K562 (cell line): ENCODE results near the gene RAB3C. TPM values are rescaled to one million over a fixed set of nuclear protein-coding genes. Genes with fewer than 3 reads are reported as not detected.

ENCODE experiments used
- ATAC-seq: fragments of 200-7000 bp; cut with Tn5 transposase; 3 replicates; pipeline ENCODE4 v1.9.1; 2020; ENCODE audit warnings: moderate library complexity
- BruUV-seq: library from RNA; stranded (reverse); fragments of 400-500 nt; replicated peaks from 2 replicates; lab custom pipeline; 2021; lab: Mats Ljungman, UMichigan
- CTCF ChIA-PET: fragments of 300-600 bp; formaldehyde crosslinking; extraction: SDS; loops from one replicate; lab custom pipeline; 2021; ENCODE audit warnings: low intra/inter-chr PET ratio; lab: Yijun Ruan, JAX
- POLR2A ChIA-PET: fragments of 300-600, 350-650 bp; sonication (Branson Sonifier 250); formaldehyde crosslinking; extraction: SDS; loops from one replicate; lab custom pipeline; 2021; ENCODE audit warnings: antibody characterized with exemption, inconsistent platforms; lab: Yijun Ruan, JAX
- DNase-seq, 4 experiments: peaks; one replicate each; pipeline versions ENCODE4 v3.0.0 to v3.0.0-alpha.2; 2011 to 2018; ENCODE audit warnings: low spot score in 3 of 4, mixed read lengths in 3 of 4; ENCODE audit errors: extremely low read depth in 1 of 4
- FAIRE-seq: peaks from 2 replicates; lab custom pipeline; 2011; peaks lifted over from hg19 to GRCh38; lab: Jason Lieb, UNC
- H2AFZ ChIP-seq: 2 replicates; pipeline ENCODE4 v1.6.0; 2011; ENCODE audit warnings: low read depth, low read length, control low read depth, inconsistent platforms
- H3K27ac ChIP-seq: fragments of 200-600 bp; 3 replicates; pipeline ENCODE4 v1.8.0; 2011; ENCODE audit warnings: low read depth, mild to moderate bottlenecking, control low read depth, inconsistent platforms, low read length, moderate library complexity, mixed read lengths; ENCODE audit errors: extremely low read depth
- H3K27me3 ChIP-seq, 2 experiments: fragments of 300-600 bp in 1 of 2; 2 replicates in 1 of 2; 3 replicates in 1 of 2; pipeline versions ENCODE4 v1.6.0 to v1.8.0; 2011; ENCODE audit warnings: inconsistent platforms in 2 of 2, low read length in 2 of 2, mild to moderate bottlenecking in 1 of 2, mixed read lengths in 1 of 2, moderate library complexity in 1 of 2; ENCODE audit not compliant: control insufficient read depth in 2 of 2, insufficient read depth in 2 of 2
- H3K36me3 ChIP-seq: fragments of 300-600 bp; 3 replicates; pipeline ENCODE4 v1.8.0; 2011; ENCODE audit warnings: mild to moderate bottlenecking, low read length, inconsistent platforms; ENCODE audit not compliant: control insufficient read depth, insufficient read depth
- H3K4me1 ChIP-seq, 2 experiments: fragments of 200-600 bp in 1 of 2; replicated peaks in 1 of 2; 2 replicates in 1 of 2; 3 replicates in 1 of 2; pipeline versions ENCODE4 v1.5.1 to v1.8.0; 2011; ENCODE audit warnings: inconsistent platforms in 2 of 2, low read length in 2 of 2, mild to moderate bottlenecking in 1 of 2, mixed read lengths in 1 of 2, moderate library complexity in 1 of 2; ENCODE audit not compliant: control insufficient read depth in 2 of 2, insufficient read depth in 2 of 2
- H3K4me2 ChIP-seq: 2 replicates; pipeline ENCODE4 v1.6.1; 2011; ENCODE audit warnings: low read length, control low read depth, inconsistent platforms, mixed read lengths; ENCODE audit not compliant: insufficient read depth
- H3K4me3 ChIP-seq: fragments of 200-600 bp; sonication (generic), shearing (Covaris generic); 2 replicates; pipeline ENCODE4 v1.5.1; 2016; ENCODE audit warnings: control low read depth, inconsistent platforms
- H3K79me2 ChIP-seq: fragments of 200-600 bp; 3 replicates; pipeline ENCODE4 v1.8.0; 2011; ENCODE audit warnings: low read length, inconsistent platforms; ENCODE audit not compliant: control insufficient read depth, insufficient read depth
- H3K9ac ChIP-seq, 2 experiments: 2 replicates each; pipeline versions ENCODE4 v1.6.0 to v1.6.1; 2011; ENCODE audit warnings: low read depth in 2 of 2, low read length in 2 of 2, control low read depth in 1 of 2, inconsistent platforms in 1 of 2, mild to moderate bottlenecking in 1 of 2, mixed read lengths in 1 of 2; ENCODE audit not compliant: insufficient read depth in 1 of 2
- H3K9me1 ChIP-seq: one replicate; pipeline ENCODE4 v1.6.0; 2011; ENCODE audit warnings: inconsistent platforms, mild to moderate bottlenecking, low read length, moderate library complexity; ENCODE audit not compliant: control insufficient read depth, insufficient read depth
- H3K9me3 ChIP-seq: replicated peaks from 2 replicates; pipeline ENCODE4 v1.5.1; 2011; ENCODE audit warnings: low read depth, low read length, inconsistent platforms; ENCODE audit not compliant: control insufficient read depth, insufficient read depth
- H4K20me1 ChIP-seq: replicated peaks from 2 replicates; pipeline ENCODE4 v1.6.1; 2011; ENCODE audit warnings: low read length, inconsistent platforms, mixed read lengths; ENCODE audit not compliant: control insufficient read depth, insufficient read depth
- CEBPG ChIP-seq, 3 experiments: fragments of 200-800 bp in 1 of 3; sonication (Bioruptor generic) in 1 of 3; sonication (generic) in 1 of 3; formaldehyde crosslinking in 1 of 3; IDR thresholded peaks in 2 of 3; conservative IDR thresholded peaks in 1 of 3; 2 replicates each; pipeline versions ENCODE4 v1.6.1 to v1.8.0; 2016 to 2022; ENCODE audit warnings: missing compliant biosample characterization in 2 of 3, missing genetic modification characterization in 2 of 3, mild to moderate bottlenecking in 1 of 3, missing genetic modification reagents in 1 of 3
- DNMT1 ChIP-seq: fragments of 450-650 bp; IDR thresholded peaks from 2 replicates; pipeline ENCODE4 v1.6.1; 2016; ENCODE audit warnings: antibody characterized with exemption, mild to moderate bottlenecking
- ELF2 ChIP-seq: fragments of 250-450 bp; sonication (Bioruptor Pico); IDR thresholded peaks from 2 replicates; pipeline ENCODE4 v1.5.0; 2021; ENCODE audit warnings: mild to moderate bottlenecking
- FIP1L1 ChIP-seq: fragments of 200-400 bp; formaldehyde crosslinking; IDR thresholded peaks from 2 replicates; pipeline ENCODE4 v1.6.1; 2018; ENCODE audit warnings: mild to moderate bottlenecking, low read depth, low read length; ENCODE audit not compliant: poor library complexity, severe bottlenecking
- TAF15 ChIP-seq: fragments of 200-400 bp; formaldehyde crosslinking; IDR thresholded peaks from 2 replicates; pipeline ENCODE4 v1.6.1; 2017; ENCODE audit warnings: mild to moderate bottlenecking, low read depth, low read length, moderate library complexity
- XRCC5 ChIP-seq: fragments of 200-400 bp; formaldehyde crosslinking; IDR thresholded peaks from 2 replicates; pipeline ENCODE4 v1.6.1; 2017; ENCODE audit warnings: low read depth, mild to moderate bottlenecking, low read length
- ZNF311 ChIP-seq: fragments of 250-450 bp; sonication (Bioruptor Pico); IDR thresholded peaks from 2 replicates; pipeline ENCODE4 v1.4.0; 2020; ENCODE audit warnings: mild to moderate bottlenecking, moderate library complexity
- WGBS: fragments of 100-300 bp; shearing (Covaris generic); methylation state at CpG from one replicate; pipeline ENCODE4 v1.1.6; 2016; ENCODE audit warnings: low coverage, mixed read lengths; ENCODE audit not compliant: insufficient coverage; ENCODE audit errors: missing lambda C conversion rate; 5-methylcytosine and 5-hydroxymethylcytosine counted together
- in situ Hi-C: fragments of 300-500 bp; cut with MboI; formaldehyde crosslinking; loops from 4 replicates; pipeline ENCODE4 v1.15.0; 2018; ENCODE audit warnings: inconsistent platforms, mixed read lengths
- intact Hi-C: fragments of 100-400 bp; cut with micrococcal nuclease; formaldehyde crosslinking; loops from 2 replicates; pipeline ENCODE4 v1.14.2; 2022
- polyA plus RNA-seq, 8 experiments: library from polyadenylated mRNA; depleted of rRNA in 4 of 8; stranded (reverse) in 5 of 8; unstranded in 3 of 8; fragments of >200 nt; fragmentation: Nextera tagmentation in 2 of 8; fragmentation: Illumina TruSeq in 1 of 8; extraction: Ambion mirVana in 2 of 8; extraction: Trizol in 1 of 8; gene quantifications; 2 replicates each; pipeline versions ENCODE4 v1.2.1 to v1.2.3, GENCODE V29; 2011 to 2014; ENCODE audit warnings: inconsistent platforms in 1 of 8, missing spikeins in 1 of 8
- total RNA-seq, 7 experiments: library from RNA; depleted of rRNA in 6 of 7; stranded (reverse); fragments of >200 nt in 6 of 7; fragmentation: Illumina TruSeq in 2 of 7; extraction: Trizol in 2 of 7; gene quantifications; 2 replicates each; pipeline versions ENCODE4 v1.2.1 to v1.2.3, GENCODE V29; 2011 to 2021; ENCODE audit warnings: low replicate concordance in 1 of 7
- TF ChIP-seq, protein P1 (sequence below): fragments of 250-450 bp; sonication (Bioruptor Pico); IDR thresholded peaks from 2 replicates; pipeline ENCODE4 v1.9.0; 2021; ENCODE audit warnings: mild to moderate bottlenecking
- TF ChIP-seq, protein P2 (sequence below): fragments of 450-650 bp; formaldehyde crosslinking; IDR thresholded peaks from 2 replicates; pipeline ENCODE4 v1.4.0; 2020; ENCODE audit warnings: mild to moderate bottlenecking, mixed read lengths
- TF ChIP-seq, protein P3 (sequence below): fragments of 250-450 bp; sonication (Bioruptor Pico); IDR thresholded peaks from 2 replicates; pipeline ENCODE4 v1.5.0; 2022; ENCODE audit warnings: mild to moderate bottlenecking

Gene RAB3C
- total and polyA plus RNA-seq, 9 of the 15 experiments (the other 6 are each of a cell fraction or from before 2014, with no cell fraction given): not detected

DNA sequence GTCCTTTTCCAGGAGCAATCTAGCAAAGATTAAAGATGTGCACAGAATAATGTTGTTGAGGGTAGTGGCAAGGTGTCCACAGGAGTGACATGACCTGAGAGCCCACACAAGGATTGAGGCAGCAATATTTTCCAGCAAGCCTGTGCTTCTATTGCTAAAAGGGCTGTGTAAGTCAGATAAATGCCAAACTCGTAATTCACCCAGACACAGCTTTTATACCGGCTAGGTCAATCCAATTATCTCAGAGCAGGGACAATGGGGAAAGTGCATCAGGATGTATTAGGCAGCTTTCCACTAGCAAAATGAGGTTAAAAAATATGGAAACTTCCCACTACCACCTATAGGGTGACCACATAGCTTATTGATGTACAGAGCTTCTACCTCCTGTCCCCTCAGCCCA is 34.8 kb upstream of the RAB3C start:
- in situ Hi-C loops: no loop called here
- ATAC-seq (no peak), FAIRE-seq (no peak), DNase-seq (no peak)
- Histone ChIP-seq H3K4me3 (no peak overlapping the region), H2AFZ (no peak overlapping the region), H3K4me2 (no peak overlapping the region), H3K9ac (no peak overlapping the region), H4K20me1 (no peaks in the 10 kb centered on the region), H3K36me3 (no peaks in the 10 kb centered on the region), H3K27me3 (no peaks in the 10 kb centered on the region), H3K27ac (no peak overlapping the region), H3K79me2 (no peaks in the 10 kb centered on the region), H3K9me1 (no peaks in the 10 kb centered on the region), H3K4me1 (no peaks in the 10 kb centered on the region), H3K9me3 (no peaks in the 10 kb centered on the region)
- POLR2A ChIA-PET: no interaction called here
- CTCF ChIA-PET: no interaction called here
- WGBS: 0% methylated on average over 2 of the region's 2 CpGs
- TF ChIP-seq, protein P1, sequence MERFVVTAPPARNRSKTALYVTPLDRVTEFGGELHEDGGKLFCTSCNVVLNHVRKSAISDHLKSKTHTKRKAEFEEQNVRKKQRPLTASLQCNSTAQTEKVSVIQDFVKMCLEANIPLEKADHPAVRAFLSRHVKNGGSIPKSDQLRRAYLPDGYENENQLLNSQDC (CRISPR knock-in tag): no peak
- no peak for TF ChIP-seq TAF15
- no peak for TF ChIP-seq ELF2 (CRISPR knock-in tag)
- no peak for TF ChIP-seq FIP1L1
- TF ChIP-seq DNMT1: no peak
- TF ChIP-seq, protein P2, sequence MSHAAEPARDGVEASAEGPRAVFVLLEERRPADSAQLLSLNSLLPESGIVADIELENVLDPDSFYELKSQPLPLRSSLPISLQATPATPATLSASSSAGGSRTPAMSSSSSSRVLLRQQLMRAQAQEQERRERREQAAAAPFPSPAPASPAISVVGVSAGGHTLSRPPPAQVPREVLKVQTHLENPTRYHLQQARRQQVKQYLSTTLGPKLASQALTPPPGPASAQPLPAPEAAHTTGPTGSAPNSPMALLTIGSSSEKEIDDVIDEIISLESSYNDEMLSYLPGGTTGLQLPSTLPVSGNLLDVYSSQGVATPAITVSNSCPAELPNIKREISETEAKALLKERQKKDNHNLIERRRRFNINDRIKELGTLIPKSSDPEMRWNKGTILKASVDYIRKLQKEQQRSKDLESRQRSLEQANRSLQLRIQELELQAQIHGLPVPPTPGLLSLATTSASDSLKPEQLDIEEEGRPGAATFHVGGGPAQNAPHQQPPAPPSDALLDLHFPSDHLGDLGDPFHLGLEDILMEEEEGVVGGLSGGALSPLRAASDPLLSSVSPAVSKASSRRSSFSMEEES (CRISPR knock-in tag): no peak
- TF ChIP-seq, protein P3, sequence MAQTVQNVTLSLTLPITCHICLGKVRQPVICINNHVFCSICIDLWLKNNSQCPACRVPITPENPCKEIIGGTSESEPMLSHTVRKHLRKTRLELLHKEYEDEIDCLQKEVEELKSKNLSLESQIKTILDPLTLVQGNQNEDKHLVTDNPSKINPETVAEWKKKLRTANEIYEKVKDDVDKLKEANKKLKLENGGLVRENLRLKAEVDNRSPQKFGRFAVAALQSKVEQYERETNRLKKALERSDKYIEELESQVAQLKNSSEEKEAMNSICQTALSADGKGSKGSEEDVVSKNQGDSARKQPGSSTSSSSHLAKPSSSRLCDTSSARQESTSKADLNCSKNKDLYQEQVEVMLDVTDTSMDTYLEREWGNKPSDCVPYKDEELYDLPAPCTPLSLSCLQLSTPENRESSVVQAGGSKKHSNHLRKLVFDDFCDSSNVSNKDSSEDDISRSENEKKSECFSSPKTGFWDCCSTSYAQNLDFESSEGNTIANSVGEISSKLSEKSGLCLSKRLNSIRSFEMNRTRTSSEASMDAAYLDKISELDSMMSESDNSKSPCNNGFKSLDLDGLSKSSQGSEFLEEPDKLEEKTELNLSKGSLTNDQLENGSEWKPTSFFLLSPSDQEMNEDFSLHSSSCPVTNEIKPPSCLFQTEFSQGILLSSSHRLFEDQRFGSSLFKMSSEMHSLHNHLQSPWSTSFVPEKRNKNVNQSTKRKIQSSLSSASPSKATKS: no peak
- TF ChIP-seq CEBPG (CRISPR knock-in tag; IDR thresholded peaks at IDR 0.05): no peak
- no peak for TF ChIP-seq CEBPG (tag; conservative IDR thresholded peaks at IDR 0.05 in 1 of 2, IDR thresholded peaks at IDR 0.05 in 1 of 2)
- TF ChIP-seq XRCC5: no peak
- TF ChIP-seq ZNF311: no peak
- intact Hi-C loops: no loop called here
- no TSS peak for BruUV-seq
